GM12892 (cell line): Measurements from ENCODE around the gene DHRS11.

Source experiments
- POLR2A ChIP-seq: IDR thresholded peaks from 2 replicates; pipeline ENCODE4 v1.6.1; 2011; ENCODE audit warnings: low read depth, low read length, control low read depth
- POLR2AphosphoS5 ChIP-seq: IDR thresholded peaks from 2 replicates; pipeline ENCODE4 v1.6.1; 2011; ENCODE audit warnings: low read depth, low read length, control low read depth
- TAF1 ChIP-seq: IDR thresholded peaks from 2 replicates; pipeline ENCODE4 v1.6.1; 2011; ENCODE audit warnings: low read depth, mild to moderate bottlenecking, control low read depth, low read length, borderline replicate concordance

GRCh38 chr17:36641331-36641876 lies 49.7 kb downstream of the DHRS11 start:
- no peak for TF ChIP-seq TAF1
- no peak for TF ChIP-seq POLR2AphosphoS5
- TF ChIP-seq POLR2A = no peak
